WTC11 (cell line): ENCODE measurements around the gene IFNA16.
"Not testable (repeated sequence)": the region's sequence is repeated elsewhere in the genome, so short reads cannot be mapped to it uniquely, and the experiment has no call there.

ENCODE experiments used
- ETV6 ChIP-seq: sonication (generic); formaldehyde crosslinking; IDR thresholded peaks from 2 replicates; pipeline ENCODE4 v1.8.1; 2022; ENCODE audit warnings: mild to moderate bottlenecking, missing genetic modification reagents
- NR3C1 ChIP-seq: sonication (generic); formaldehyde crosslinking; conservative IDR thresholded peaks from 2 replicates; pipeline ENCODE4 v1.8.1; 2023; ENCODE audit warnings: low read depth, mild to moderate bottlenecking, missing genetic modification reagents
- OVOL2 ChIP-seq: fragments of 250-450 bp; sonication (Bioruptor Pico); IDR thresholded peaks from 2 replicates; pipeline ENCODE4 v1.9.0; 2021; ENCODE audit warnings: mild to moderate bottlenecking, borderline replicate concordance
- TF ChIP-seq, protein P1 (sequence below): fragments of 200-600 bp; IDR thresholded peaks from 2 replicates; pipeline ENCODE4 v1.8.0; 2022; ENCODE audit warnings: antibody characterized with exemption
- TF ChIP-seq, protein P2 (sequence below): sonication (generic); formaldehyde crosslinking; IDR thresholded peaks from 2 replicates; pipeline ENCODE4 v1.8.0; 2022; ENCODE audit warnings: mild to moderate bottlenecking, missing genetic modification reagents
- TF ChIP-seq, protein P3 (sequence below): sonication (generic); formaldehyde crosslinking; IDR thresholded peaks from 2 replicates; pipeline ENCODE4 v1.8.1; 2022; ENCODE audit warnings: low read depth, missing genetic modification reagents, borderline replicate concordance

DNA sequence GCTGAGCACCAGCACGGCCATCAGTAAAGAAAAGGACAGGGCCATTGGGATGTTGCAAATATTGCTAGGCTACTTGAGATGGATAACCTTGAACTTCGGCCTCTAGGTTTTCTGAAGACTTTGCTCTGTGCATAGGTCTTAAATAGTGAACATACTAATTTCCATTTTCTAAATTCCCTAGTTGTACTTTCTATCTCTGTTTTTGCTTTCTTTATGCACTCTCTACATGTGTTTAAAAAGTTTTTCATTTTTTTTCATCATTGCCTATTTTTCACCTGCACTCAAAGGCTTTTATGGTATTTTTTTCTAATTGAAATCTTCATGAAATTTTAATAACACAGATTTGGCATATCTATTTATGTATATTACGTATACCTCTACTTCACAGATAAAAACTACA is 29.6 kb downstream of the IFNA16 start, which contains the start of gene IFNA4:
- TF ChIP-seq ETV6; NR3C1 (CRISPR knock-in tag); OVOL2 (CRISPR knock-in tag): not testable (repeated sequence)
- TF ChIP-seq, protein P1, sequence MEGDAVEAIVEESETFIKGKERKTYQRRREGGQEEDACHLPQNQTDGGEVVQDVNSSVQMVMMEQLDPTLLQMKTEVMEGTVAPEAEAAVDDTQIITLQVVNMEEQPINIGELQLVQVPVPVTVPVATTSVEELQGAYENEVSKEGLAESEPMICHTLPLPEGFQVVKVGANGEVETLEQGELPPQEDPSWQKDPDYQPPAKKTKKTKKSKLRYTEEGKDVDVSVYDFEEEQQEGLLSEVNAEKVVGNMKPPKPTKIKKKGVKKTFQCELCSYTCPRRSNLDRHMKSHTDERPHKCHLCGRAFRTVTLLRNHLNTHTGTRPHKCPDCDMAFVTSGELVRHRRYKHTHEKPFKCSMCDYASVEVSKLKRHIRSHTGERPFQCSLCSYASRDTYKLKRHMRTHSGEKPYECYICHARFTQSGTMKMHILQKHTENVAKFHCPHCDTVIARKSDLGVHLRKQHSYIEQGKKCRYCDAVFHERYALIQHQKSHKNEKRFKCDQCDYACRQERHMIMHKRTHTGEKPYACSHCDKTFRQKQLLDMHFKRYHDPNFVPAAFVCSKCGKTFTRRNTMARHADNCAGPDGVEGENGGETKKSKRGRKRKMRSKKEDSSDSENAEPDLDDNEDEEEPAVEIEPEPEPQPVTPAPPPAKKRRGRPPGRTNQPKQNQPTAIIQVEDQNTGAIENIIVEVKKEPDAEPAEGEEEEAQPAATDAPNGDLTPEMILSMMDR = not testable (repeated sequence)
- TF ChIP-seq, protein P2, sequence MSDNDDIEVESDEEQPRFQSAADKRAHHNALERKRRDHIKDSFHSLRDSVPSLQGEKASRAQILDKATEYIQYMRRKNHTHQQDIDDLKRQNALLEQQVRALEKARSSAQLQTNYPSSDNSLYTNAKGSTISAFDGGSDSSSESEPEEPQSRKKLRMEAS (CRISPR knock-in tag) = not testable (repeated sequence)
- TF ChIP-seq, protein P3, sequence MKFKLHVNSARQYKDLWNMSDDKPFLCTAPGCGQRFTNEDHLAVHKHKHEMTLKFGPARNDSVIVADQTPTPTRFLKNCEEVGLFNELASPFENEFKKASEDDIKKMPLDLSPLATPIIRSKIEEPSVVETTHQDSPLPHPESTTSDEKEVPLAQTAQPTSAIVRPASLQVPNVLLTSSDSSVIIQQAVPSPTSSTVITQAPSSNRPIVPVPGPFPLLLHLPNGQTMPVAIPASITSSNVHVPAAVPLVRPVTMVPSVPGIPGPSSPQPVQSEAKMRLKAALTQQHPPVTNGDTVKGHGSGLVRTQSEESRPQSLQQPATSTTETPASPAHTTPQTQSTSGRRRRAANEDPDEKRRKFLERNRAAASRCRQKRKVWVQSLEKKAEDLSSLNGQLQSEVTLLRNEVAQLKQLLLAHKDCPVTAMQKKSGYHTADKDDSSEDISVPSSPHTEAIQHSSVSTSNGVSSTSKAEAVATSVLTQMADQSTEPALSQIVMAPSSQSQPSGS (CRISPR knock-in tag) = not testable (repeated sequence)
